HEK293 (cell line): ENCODE measurements around the gene EFNB1.

Source experiments
- CTCF ChIA-PET: fragments of 350-600 bp; formaldehyde crosslinking; extraction: SDS; loops from one replicate; lab custom pipeline; 2021; ENCODE audit warnings: antibody characterized with exemption; lab: Yijun Ruan, JAX
- POLR2A ChIA-PET: fragments of 300-600 bp; formaldehyde crosslinking; extraction: SDS; loops from one replicate; lab custom pipeline; 2020; ENCODE audit warnings: antibody characterized with exemption, inconsistent platforms; lab: Yijun Ruan, JAX
- H3K27ac ChIP-seq: fragments of 200-500 bp; sonication (Bioruptor generic); 2 replicates; pipeline ENCODE4 v1.5.1; 2014; ENCODE audit warnings: low read depth, low read length, control low read depth, inconsistent platforms; ENCODE audit errors: extremely low read depth
- H3K36me3 ChIP-seq, 2 experiments: fragments of 200-500 bp in 1 of 2; sonication (Bioruptor generic) in 1 of 2; 1 replicate in 1 of 2; 2 replicates in 1 of 2; pipeline ENCODE4 v1.5.1; 2014 to 2017; ENCODE audit warnings: inconsistent platforms in 2 of 2, low read length in 2 of 2; ENCODE audit not compliant: control insufficient read depth in 2 of 2, insufficient read depth in 1 of 2
- H3K4me1 ChIP-seq: fragments of 200-500 bp; sonication (Bioruptor generic); 2 replicates; pipeline ENCODE4 v1.5.1; 2014; ENCODE audit warnings: mild to moderate bottlenecking, low read length, inconsistent platforms; ENCODE audit not compliant: control insufficient read depth, insufficient read depth
- H3K4me3 ChIP-seq: 2 replicates; pipeline ENCODE4 v1.5.1; 2011; ENCODE audit warnings: low read depth, mild to moderate bottlenecking, control low read depth, low read length, moderate library complexity
- H3K9me3 ChIP-seq: fragments of 200-500 bp; sonication (Bioruptor generic); 2 replicates; pipeline ENCODE4 v1.5.1; 2014; ENCODE audit warnings: low read depth, low read length, inconsistent platforms; ENCODE audit not compliant: control insufficient read depth, insufficient read depth
- AEBP2 ChIP-seq: fragments of 450-650 bp; formaldehyde crosslinking; IDR thresholded peaks from 2 replicates; pipeline ENCODE4 v1.5.1; 2016; ENCODE audit warnings: missing biosample characterization, missing genetic modification characterization, borderline replicate concordance
- GLIS2 ChIP-seq: fragments of 450-650 bp; formaldehyde crosslinking; IDR thresholded peaks from 2 replicates; pipeline ENCODE4 v1.5.1; 2016; ENCODE audit warnings: missing biosample characterization, missing genetic modification characterization
- HIC1 ChIP-seq: fragments of 450-650 bp; formaldehyde crosslinking; IDR thresholded peaks from 2 replicates; pipeline ENCODE4 v1.5.1; 2016; ENCODE audit warnings: missing biosample characterization, missing genetic modification characterization
- MYNN ChIP-seq: fragments of 450-650 bp; formaldehyde crosslinking; IDR thresholded peaks from 2 replicates; pipeline ENCODE4 v1.5.1; 2016; ENCODE audit warnings: missing biosample characterization, missing genetic modification characterization, borderline replicate concordance
- OVOL3 ChIP-seq: fragments of 450-650 bp; formaldehyde crosslinking; IDR thresholded peaks from 2 replicates; pipeline ENCODE4 v1.5.1; 2016; ENCODE audit warnings: missing biosample characterization, missing genetic modification characterization
- WT1 ChIP-seq: fragments of 450-650 bp; formaldehyde crosslinking; IDR thresholded peaks from 2 replicates; pipeline ENCODE4 v1.5.1; 2016; ENCODE audit warnings: missing biosample characterization, missing genetic modification characterization
- ZEB2 ChIP-seq: fragments of 450-650 bp; formaldehyde crosslinking; IDR thresholded peaks from 2 replicates; pipeline ENCODE4 v1.5.1; 2016; ENCODE audit warnings: missing biosample characterization, missing genetic modification characterization
- ZNF148 ChIP-seq: fragments of 450-650 bp; formaldehyde crosslinking; IDR thresholded peaks from 2 replicates; pipeline ENCODE4 v1.5.0; 2017; ENCODE audit warnings: missing biosample characterization, missing genetic modification characterization, borderline replicate concordance
- ZNF280D ChIP-seq: fragments of 450-650 bp; formaldehyde crosslinking; IDR thresholded peaks from 2 replicates; pipeline ENCODE4 v1.5.1; 2016; ENCODE audit warnings: missing biosample characterization, missing genetic modification characterization
- ZNF292 ChIP-seq: fragments of 450-650 bp; formaldehyde crosslinking; IDR thresholded peaks from 2 replicates; pipeline ENCODE4 v1.5.1; 2016; ENCODE audit warnings: low read depth, missing biosample characterization, missing genetic modification characterization, borderline replicate concordance
- ZNF785 ChIP-seq: fragments of 450-650 bp; formaldehyde crosslinking; IDR thresholded peaks from 2 replicates; pipeline ENCODE4 v1.5.1; 2016; ENCODE audit warnings: missing biosample characterization, missing genetic modification characterization
- ZSCAN16 ChIP-seq: fragments of 450-650 bp; formaldehyde crosslinking; IDR thresholded peaks from 2 replicates; pipeline ENCODE4 v1.5.1; 2016; ENCODE audit warnings: missing biosample characterization, missing genetic modification characterization
- TF ChIP-seq, protein P1 (sequence below): fragments of 450-650 bp; formaldehyde crosslinking; IDR thresholded peaks from 2 replicates; pipeline ENCODE4 v1.5.1; 2017; ENCODE audit warnings: missing biosample characterization, missing genetic modification characterization
- TF ChIP-seq, protein P2 (sequence below): fragments of 450-650 bp; formaldehyde crosslinking; IDR thresholded peaks from 2 replicates; pipeline ENCODE4 v1.5.1; 2016; ENCODE audit warnings: missing biosample characterization, missing genetic modification characterization, low read depth
- TF ChIP-seq, protein P3 (sequence below): fragments of 450-650 bp; formaldehyde crosslinking; IDR thresholded peaks from 2 replicates; pipeline ENCODE4 v1.5.1; 2016; ENCODE audit warnings: missing biosample characterization, missing genetic modification characterization, borderline replicate concordance

Gene EFNB1

DNA sequence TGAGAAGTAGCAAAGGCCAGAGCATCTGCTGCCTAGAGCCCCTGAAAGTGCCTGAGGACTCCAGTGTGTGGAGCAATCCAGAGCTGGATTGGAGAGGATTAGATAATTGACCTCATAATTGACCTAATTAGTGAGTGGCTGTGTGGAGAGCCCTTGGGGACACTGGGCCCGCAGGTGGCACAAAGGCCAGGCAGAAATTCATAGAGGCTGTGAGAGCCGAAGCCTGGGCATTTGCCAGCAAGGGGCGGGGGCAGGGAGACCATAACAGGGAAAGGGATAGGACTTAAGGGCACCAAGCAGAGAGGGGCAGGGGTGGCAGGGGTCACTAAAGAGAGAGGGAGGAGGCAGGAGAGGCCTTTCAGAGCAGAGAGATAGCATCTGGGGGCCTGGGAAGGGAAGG is 45.3 kb downstream of the EFNB1 start:
- Histone ChIP-seq H3K36me3 (no peaks in the 10 kb centered on the region), H3K27ac (no peak overlapping the region), H3K9me3 (no peaks in the 10 kb centered on the region), H3K4me1 (no peaks in the 10 kb centered on the region), H3K4me3 (no peak overlapping the region)
- ChIA-PET CTCF (no interaction called here), POLR2A (no interaction called here)
- TF ChIP-seq WT1 (tag by site-specific recombination) (no peak), ZNF785 (tag by site-specific recombination) (no peak), GLIS2 (tag by site-specific recombination) (no peak), ZNF292 (tag by site-specific recombination) (no peak), ZNF148 (tag by site-specific recombination) (no peak), ZEB2 (tag by site-specific recombination) (no peak), MYNN (tag by site-specific recombination) (no peak), ZSCAN16 (no peak), AEBP2 (no peak), ZNF280D (tag by site-specific recombination) (no peak), OVOL3 (tag by site-specific recombination) (no peak), HIC1 (no peak)
- TF ChIP-seq, protein P1, sequence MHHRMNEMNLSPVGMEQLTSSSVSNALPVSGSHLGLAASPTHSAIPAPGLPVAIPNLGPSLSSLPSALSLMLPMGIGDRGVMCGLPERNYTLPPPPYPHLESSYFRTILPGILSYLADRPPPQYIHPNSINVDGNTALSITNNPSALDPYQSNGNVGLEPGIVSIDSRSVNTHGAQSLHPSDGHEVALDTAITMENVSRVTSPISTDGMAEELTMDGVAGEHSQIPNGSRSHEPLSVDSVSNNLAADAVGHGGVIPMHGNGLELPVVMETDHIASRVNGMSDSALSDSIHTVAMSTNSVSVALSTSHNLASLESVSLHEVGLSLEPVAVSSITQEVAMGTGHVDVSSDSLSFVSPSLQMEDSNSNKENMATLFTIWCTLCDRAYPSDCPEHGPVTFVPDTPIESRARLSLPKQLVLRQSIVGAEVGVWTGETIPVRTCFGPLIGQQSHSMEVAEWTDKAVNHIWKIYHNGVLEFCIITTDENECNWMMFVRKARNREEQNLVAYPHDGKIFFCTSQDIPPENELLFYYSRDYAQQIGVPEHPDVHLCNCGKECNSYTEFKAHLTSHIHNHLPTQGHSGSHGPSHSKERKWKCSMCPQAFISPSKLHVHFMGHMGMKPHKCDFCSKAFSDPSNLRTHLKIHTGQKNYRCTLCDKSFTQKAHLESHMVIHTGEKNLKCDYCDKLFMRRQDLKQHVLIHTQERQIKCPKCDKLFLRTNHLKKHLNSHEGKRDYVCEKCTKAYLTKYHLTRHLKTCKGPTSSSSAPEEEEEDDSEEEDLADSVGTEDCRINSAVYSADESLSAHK (tag by site-specific recombination) = no peak
- TF ChIP-seq, protein P2, sequence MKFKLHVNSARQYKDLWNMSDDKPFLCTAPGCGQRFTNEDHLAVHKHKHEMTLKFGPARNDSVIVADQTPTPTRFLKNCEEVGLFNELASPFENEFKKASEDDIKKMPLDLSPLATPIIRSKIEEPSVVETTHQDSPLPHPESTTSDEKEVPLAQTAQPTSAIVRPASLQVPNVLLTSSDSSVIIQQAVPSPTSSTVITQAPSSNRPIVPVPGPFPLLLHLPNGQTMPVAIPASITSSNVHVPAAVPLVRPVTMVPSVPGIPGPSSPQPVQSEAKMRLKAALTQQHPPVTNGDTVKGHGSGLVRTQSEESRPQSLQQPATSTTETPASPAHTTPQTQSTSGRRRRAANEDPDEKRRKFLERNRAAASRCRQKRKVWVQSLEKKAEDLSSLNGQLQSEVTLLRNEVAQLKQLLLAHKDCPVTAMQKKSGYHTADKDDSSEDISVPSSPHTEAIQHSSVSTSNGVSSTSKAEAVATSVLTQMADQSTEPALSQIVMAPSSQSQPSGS (tag by site-specific recombination) = no peak
- TF ChIP-seq, protein P3, sequence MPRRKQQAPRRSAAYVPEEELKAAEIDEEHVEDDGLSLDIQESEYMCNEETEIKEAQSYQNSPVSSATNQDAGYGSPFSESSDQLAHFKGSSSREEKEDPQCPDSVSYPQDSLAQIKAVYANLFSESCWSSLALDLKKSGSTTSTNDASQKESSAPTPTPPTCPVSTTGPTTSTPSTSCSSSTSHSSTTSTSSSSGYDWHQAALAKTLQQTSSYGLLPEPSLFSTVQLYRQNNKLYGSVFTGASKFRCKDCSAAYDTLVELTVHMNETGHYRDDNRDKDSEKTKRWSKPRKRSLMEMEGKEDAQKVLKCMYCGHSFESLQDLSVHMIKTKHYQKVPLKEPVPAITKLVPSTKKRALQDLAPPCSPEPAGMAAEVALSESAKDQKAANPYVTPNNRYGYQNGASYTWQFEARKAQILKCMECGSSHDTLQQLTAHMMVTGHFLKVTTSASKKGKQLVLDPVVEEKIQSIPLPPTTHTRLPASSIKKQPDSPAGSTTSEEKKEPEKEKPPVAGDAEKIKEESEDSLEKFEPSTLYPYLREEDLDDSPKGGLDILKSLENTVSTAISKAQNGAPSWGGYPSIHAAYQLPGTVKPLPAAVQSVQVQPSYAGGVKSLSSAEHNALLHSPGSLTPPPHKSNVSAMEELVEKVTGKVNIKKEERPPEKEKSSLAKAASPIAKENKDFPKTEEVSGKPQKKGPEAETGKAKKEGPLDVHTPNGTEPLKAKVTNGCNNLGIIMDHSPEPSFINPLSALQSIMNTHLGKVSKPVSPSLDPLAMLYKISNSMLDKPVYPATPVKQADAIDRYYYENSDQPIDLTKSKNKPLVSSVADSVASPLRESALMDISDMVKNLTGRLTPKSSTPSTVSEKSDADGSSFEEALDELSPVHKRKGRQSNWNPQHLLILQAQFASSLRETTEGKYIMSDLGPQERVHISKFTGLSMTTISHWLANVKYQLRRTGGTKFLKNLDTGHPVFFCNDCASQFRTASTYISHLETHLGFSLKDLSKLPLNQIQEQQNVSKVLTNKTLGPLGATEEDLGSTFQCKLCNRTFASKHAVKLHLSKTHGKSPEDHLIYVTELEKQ (tag by site-specific recombination) = no peak
